ENCODE data around the gene COQ9.
A peak's percentile ranks its signal among the peaks of the same experiment; 100 is the strongest.
"Not testable (repeated sequence)": the region's sequence is repeated elsewhere in the genome, so short reads cannot be mapped to it uniquely, and the experiment has no call there.

COQ9 gene

GRCh38 chr16:57427307-57427706 is 20.0 kb upstream of the COQ9 start:
- DNase-seq (ENCODE audit: low spot score): no peak

DNA sequence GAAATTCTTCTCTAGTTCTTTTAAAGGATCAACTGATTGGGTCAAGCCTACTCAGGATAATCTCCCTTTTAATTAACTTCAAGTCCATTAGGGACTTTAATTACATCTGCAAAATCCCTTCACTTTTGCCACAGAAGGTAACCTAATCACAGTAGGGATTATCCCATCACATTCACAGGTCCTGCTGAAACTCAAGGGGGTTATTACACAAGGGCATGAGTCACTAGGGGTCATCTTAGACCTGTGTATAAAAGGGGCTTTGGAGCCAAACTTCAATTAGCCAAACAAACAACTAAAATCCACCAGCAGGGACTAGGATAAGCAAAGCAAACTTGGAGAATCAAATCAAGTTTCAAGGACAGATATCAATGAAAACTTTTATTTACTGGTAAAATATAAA is 19.5 kb upstream of the COQ9 start:
- no peak for DNase-seq (ENCODE audit: low spot score)

DNA sequence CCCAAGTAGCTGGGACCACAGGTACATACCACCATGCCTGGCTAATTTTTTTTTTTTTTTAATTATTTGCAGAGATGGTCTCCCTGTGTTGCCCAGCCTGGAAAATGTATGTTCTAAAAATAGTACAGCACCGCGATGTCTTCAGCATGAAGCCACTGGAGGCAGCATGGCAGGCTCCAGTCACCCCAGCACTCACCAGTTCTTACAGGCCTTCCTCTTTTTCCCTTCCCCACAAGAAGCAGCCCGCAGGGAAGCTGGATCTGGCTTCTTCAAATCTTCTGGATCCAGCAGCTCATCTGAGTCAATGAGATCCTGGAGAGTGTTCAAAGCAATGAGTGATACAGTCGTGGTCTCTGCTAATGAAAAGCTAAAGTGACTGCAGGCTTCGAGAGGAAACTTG is 16.3 kb upstream of the COQ9 start:
- DNase-seq (ENCODE audit: low spot score): no peak

DNA sequence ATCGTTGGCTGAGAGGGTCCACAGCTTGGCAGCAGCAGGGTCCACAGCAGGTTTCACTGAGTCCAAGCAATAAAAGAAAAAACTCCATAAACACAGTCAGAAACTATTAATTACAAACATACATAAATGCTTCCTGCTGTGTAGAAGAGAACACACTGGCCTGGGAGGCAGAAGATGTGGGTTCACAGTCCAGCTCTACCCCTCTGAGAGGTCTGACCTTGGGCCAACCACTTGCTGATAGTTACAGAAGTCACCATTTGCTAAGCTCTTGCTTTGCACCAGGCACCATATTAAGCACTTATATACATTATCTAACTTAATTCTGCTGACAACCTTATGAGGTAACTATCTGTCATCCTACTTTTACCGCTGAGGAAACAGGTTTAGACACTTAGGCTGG is 14.8 kb upstream of the COQ9 start:
- no peak for DNase-seq (ENCODE audit: low spot score)

- no peak for DNase-seq (ENCODE audit: low spot score)
These were observed 14.3 kb upstream of the COQ9 start for GRCh38 chr16:57432989-57433388.

GRCh38 chr16:57434003-57434402 is 13.3 kb upstream of the COQ9 start:
- no peak for DNase-seq (ENCODE audit: low spot score)

DNA sequence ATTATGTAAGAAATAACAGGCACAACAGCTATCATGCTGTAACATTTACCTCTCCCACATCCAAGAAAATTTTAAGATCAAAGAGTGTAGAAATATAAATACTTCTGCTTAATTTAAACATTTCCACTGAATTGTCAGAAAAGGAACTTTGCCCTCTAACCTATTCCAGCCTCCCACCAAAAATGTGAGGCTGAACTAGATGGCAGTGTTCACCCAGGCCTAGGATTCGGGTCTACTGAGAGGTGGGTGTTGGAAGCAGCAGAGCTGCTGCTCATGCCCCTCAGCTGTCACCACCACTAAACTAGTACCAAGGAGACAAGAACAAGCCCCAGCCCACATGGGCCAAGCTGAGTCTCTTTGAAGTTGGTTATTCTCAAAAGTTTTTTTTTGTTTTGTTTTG is 11.4 kb upstream of the COQ9 start:
- no peak for DNase-seq (ENCODE audit: low spot score)

DNA sequence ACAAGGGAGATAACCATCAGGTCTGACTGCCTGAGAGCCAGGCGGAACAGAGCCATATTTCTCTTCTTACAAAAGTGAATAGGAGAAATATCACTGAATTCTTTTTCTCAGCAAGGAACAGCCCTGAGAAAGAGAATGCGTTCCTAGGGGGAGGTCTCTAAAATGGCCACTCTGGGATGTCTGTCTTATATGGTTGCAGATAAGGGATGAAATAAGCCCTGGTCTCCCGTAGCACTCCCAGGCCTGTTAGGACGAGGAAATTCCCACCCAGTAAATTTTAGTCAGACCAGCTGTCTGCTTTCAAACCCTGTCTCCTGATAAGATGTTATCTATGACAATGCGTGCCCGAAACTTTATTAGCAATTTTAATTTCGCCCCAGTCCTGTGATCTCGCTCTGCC is 7.3 kb upstream of the COQ9 start:
- DNase-seq (ENCODE audit: low spot score): not testable (repeated sequence)

DNA sequence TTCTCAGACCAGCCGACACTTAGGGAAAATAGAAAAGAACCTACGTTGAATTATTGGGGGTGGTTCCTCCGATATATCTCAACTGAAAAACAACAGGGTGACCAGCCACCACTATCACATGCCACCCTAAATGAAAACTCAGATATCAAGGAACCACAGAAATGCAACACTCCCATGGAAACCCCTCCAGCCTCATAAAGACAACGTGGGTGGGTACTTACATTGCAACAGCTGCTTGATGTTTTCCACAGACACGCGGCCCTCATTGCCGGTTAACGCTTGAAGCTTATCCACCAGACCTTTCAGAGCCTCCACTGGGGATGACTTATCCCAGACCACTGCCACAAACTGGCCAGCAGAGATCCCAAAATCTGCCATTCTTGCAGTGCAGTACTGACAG is 6.7 kb upstream of the COQ9 start:
- DNase-seq (ENCODE audit: low spot score): not testable (repeated sequence)

- DNase-seq (ENCODE audit: low spot score): no peak
These were observed 2.6 kb upstream of the COQ9 start for GRCh38 chr16:57444711-57445110.

DNA sequence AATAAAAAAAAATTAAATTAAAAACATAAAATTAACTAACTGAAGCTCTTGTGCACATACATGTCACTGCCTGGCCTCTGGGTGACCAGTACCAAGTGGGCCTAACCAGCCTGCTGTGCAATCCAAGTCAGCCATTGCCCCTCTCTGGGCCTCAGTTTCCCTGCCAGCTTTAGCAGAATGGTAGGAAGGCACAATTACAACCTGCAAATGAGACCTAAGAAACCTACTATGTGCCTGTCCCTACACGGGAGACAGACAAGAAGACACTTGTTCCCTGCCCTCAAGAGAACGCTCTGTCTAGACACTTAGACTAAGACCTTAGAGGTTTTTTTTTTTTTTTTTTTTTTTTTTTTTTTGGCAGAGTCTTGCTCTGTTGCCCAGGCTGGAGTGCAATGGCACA is 1.8 kb upstream of the COQ9 start:
- no peak for DNase-seq (ENCODE audit: low spot score)

GRCh38 chr16:57446531-57447185 is 621 bp upstream of the COQ9 start:
- peak; percentile 52 for DNase-seq (ENCODE audit: low spot score)

- no peak for DNase-seq (ENCODE audit: low spot score)
These were observed 4.7 kb downstream of the COQ9 start for GRCh38 chr16:57452021-57452420.

- peak; percentile 96 for DNase-seq (ENCODE audit: low spot score)
These were observed 15.1 kb downstream of the COQ9 start, which contains the start of gene POLR2C for GRCh38 chr16:57462209-57462977. TSS of gene POLR2C (plus strand) at chr16:57462679. CDS start at chr16:57462725, 46 bp downstream.

DNA sequence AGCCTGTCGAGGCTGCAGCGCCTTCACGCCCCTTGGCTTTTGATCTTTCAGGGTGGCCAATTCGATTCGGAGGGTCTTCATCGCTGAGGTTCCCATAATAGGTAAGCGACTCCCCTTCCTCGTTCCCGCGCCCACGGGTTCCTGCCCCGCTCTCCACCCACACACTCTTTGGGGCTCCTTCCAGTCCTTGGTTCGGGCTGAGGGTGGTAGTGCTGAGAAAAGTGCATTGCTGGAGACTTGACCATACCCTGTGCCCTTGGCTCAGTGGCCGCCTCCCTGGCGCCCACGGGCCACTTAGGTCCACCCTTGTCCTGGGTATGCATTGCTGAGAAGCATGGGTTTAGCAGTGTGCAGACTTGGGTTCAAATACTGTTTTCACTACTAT is 15.7 kb downstream of the COQ9 start:
- DNase-seq (ENCODE audit: low spot score): no peak

- no peak for DNase-seq (ENCODE audit: low spot score)
These were observed 17.2 kb downstream of the COQ9 start for GRCh38 chr16:57464523-57464922.

- no peak for DNase-seq (ENCODE audit: low spot score)
These were observed 21.1 kb downstream of the COQ9 start for GRCh38 chr16:57468346-57468745.

- no peak for DNase-seq (ENCODE audit: low spot score)
These were observed 21.8 kb downstream of the COQ9 start for GRCh38 chr16:57469046-57469445.

DNA sequence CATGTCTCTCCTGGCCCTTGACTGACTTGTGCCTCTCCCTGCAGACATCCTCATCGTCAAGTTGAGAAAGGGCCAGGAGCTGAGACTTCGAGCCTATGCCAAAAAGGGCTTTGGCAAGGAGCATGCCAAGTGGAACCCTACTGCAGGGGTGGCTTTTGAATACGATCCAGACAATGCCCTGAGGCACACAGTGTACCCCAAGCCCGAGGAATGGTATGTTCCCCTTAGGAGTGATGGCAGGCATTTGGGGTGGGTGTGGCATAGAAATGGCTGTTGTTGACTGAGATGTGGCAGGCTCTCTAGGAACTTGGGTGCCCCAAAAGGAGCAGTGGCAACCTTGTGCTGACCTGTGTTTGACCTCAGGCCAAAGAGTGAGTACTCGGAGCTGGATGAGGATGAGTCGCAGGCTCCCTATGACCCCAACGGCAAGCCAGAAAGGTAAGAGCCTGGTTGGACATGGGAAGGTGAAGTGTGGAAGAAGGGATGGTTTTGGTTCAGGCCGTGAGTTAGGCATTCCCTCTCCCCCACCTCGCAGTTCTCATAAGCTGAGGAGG is 22.7 kb downstream of the COQ9 start:
- no peak for DNase-seq (ENCODE audit: low spot score)

- no peak for DNase-seq (ENCODE audit: low spot score)
These were observed 23.4 kb downstream of the COQ9 start for GRCh38 chr16:57470711-57471110.

- no peak for DNase-seq (ENCODE audit: low spot score)
These were observed 23.9 kb downstream of the COQ9 start for GRCh38 chr16:57471209-57471608.

DNA sequence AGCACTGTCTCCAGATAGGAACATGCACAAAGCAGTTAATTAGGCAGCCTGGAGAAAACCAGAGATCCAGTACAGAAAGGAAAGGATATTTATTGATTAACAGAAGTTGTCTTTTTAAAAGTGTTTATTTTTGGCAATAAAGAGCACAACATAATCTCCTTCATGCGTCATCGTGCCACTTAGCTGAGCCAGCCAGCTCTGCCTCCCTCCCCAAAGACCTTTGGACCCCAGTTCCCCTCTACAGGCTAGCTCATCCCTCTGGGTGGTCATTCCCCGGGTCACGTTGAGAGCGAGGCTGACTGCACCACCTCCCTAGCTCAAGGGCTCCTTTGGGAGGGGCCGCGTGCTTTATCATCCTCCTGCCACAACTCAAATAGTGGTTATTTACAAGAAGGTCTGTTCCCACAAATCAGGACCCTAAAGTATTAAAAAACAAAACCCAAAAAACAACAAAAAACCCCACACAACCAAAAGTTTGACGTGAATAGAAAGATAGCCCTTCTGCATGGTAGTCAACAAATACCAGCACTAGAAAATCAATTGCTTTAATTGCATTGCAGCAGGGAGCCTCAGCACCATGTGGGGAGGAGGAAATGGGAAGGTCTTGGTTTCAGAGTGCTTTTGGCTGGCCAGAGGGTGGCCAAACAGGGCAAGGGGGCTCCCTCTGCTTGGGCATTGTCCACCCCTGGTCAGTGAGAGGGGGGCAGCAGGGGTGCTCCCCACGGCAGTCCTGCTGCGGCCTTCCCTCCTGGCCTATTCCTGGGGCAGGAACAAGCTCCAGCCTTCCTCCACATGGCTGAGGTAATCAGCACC is 24.8 kb downstream of the COQ9 start:
- DNase-seq (ENCODE audit: low spot score): peak; percentile 46

GRCh38 chr16:57472665-57473060 is 25.4 kb downstream of the COQ9 start:
- DNase-seq (ENCODE audit: low spot score): no peak
